Central memory CD8-positive, alpha-beta T cell (primary cell): ENCODE results near the gene MCF2L.
"Not testable (repeated sequence)": the region's sequence is repeated elsewhere in the genome, so short reads cannot be mapped to it uniquely, and the experiment has no call there.

Source experiments
- ATAC-seq: fragments of 150-1000 bp; cut with Tn5 transposase; replicated peaks from 2 replicates; pipeline ENCODE4 v1.10.0; 2022; ENCODE audit warnings: mild to moderate bottlenecking, moderate FRiP score, moderate number of reproducible peaks; ENCODE audit not compliant: poor library complexity, severe bottlenecking; ENCODE audit errors: extremely low read depth
- DNase-seq, 2 donors: peaks; one replicate each; pipeline ENCODE4 v3.0.0; 2021; ENCODE audit warnings: low spot score in 2 of 2
- H3K27ac Mint-ChIP-seq: one replicate; pipeline ENCODE4 v1.8.0; 2022; ENCODE audit warnings: low read depth, mild to moderate bottlenecking, moderate library complexity, mixed read lengths
- H3K27me3 Mint-ChIP-seq: one replicate; pipeline ENCODE4 v1.8.0; 2022; ENCODE audit warnings: mixed read lengths
- H3K36me3 Mint-ChIP-seq: one replicate; pipeline ENCODE4 v1.8.0; 2022; ENCODE audit warnings: mild to moderate bottlenecking, moderate library complexity, mixed read lengths; ENCODE audit not compliant: insufficient read depth
- H3K4me1 Mint-ChIP-seq: one replicate; pipeline ENCODE4 v1.8.0; 2022; ENCODE audit warnings: mixed read lengths
- H3K4me3 Mint-ChIP-seq: one replicate; pipeline ENCODE4 v1.8.0; 2022; ENCODE audit warnings: mild to moderate bottlenecking, moderate library complexity, mixed read lengths
- H3K9me3 Mint-ChIP-seq: one replicate; pipeline ENCODE4 v1.8.0; 2022; ENCODE audit warnings: mixed read lengths

MCF2L gene

DNA sequence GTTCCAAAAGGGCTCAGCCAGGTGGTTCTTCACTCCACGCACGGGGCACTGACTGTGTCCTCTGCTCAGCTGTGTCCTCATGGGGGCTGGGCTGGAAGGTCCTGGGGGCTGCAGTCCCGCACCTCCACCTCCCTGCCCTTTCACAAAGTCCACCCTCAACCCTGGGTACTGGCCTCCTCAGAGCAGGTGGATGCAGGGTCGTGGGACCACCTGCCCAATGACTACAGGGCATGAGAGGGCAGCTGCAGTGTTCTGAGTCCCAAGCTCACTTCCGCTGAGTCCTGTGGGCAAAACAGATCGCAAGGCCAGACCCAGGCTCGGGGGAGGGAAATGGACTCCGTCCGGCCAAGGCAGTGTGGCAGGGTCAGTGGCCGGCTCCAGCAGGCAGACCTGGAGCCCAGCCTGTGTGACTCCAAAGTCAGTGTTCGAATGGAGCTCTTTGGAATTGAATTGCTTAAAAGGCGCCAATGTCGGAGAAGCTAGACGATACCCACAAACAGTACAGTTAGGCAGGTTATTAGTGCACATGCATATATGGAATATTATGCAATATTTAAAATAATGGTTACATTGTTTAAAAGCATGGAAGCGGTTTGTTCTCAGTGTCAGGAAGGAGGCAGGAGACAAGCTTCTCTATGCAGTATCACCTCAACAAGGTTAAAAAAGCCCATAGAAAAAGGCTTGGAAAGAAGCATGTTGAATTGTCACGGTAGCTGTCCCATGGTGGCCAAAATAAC lies 54.8 kb downstream of the MCF2L start:
- Mint-ChIP-seq H3K4me1 (no peaks in the 10 kb centered on the region), H3K27me3 (no peaks in the 10 kb centered on the region)

DNA sequence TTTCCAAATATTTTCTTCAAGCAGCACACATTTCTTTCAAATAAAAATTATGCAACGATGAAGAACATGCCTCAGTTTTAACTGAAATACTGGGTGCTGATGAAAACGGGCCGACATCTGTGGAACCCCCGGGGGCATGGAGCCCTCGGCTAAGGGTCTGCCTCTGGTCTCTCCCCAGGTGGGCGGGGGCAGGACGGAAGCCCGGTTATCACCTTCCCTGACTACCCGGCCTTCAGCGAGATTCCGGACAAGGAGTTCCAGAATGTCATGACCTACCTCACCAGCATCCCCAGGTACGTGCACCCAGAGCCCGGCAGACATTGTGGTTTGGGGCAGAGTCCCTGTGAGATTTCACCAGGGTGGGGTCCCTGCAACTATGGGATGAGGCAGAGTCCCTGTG lies 55.5 kb downstream of the MCF2L start:
- DNase-seq: no peak
- no peaks in the 10 kb centered on the region for H3K9me3 Mint-ChIP-seq
- H3K27me3 Mint-ChIP-seq: no peaks in the 10 kb centered on the region
- H3K4me1 Mint-ChIP-seq: no peaks in the 10 kb centered on the region
- ATAC-seq: no peak
- H3K36me3 Mint-ChIP-seq: peaks cover 3% of the 10 kb centered on the region
- no peak overlapping the region for H3K27ac Mint-ChIP-seq
- no peak overlapping the region for H3K4me3 Mint-ChIP-seq

More for the DNA sequence above, 54.8 kb downstream of the MCF2L start:
- H3K27ac Mint-ChIP-seq: no peak overlapping the region
- H3K4me3 Mint-ChIP-seq: no peak overlapping the region
- peaks cover 3% of the 10 kb centered on the region for H3K36me3 Mint-ChIP-seq
- H3K9me3 Mint-ChIP-seq: no peaks in the 10 kb centered on the region
- ATAC-seq: no peak
- DNase-seq: no peak

DNA sequence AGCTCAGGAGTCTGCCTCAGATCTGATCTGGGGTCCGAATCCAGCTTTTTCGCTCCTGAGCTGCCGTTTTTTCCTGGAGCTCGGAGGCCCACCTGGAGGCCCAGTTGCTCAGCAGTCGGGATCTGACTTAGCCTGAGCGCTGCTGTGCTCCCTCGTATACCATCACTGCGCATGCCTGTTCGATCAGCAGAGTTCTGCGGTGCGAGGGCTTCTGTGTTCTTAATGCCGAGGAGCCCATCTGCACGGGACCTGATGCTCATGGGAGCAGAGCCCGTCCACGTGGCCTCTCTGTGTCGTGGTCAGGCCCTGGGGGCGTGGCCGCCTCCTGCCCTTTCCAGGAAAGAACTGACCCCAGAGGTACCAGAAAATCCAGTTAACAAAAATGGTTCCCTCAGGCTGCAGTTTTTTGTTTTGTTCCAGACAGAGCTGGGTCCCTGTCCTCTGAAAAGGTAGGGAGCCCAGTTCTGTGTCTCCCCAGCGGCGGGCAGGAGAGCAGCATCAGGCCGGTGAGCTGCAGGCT lies 57.4 kb downstream of the MCF2L start:
- H3K4me1 Mint-ChIP-seq: no peaks in the 10 kb centered on the region
- no peak overlapping the region for H3K4me3 Mint-ChIP-seq
- H3K36me3 Mint-ChIP-seq: peaks cover 2% of the 10 kb centered on the region
- DNase-seq (no peak), ATAC-seq (no peak)
- H3K27ac Mint-ChIP-seq: no peak overlapping the region
- H3K9me3 Mint-ChIP-seq: no peaks in the 10 kb centered on the region
- no peaks in the 10 kb centered on the region for H3K27me3 Mint-ChIP-seq

DNA sequence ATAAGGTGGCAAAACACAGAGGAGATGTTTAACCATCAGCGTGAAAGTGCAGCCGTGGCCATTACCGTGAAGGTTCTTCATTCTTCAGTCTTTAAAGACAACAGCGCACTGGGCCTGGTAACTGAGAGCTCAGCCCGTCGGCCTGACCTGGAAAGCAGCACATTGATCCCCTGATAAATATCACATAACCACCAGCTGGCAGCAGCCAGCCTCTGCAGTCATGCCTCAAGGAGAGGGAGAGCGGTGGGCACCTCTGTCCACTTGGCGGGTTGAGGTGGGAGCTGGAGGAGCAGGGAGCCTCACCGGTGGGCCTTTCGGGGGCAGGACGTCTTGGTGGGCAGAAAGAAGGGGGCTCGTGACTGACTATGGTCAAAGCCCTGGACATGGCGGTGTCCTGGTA lies 58.1 kb downstream of the MCF2L start:
- DNase-seq (no peak), ATAC-seq (no peak)
- Mint-ChIP-seq H3K9me3 (no peaks in the 10 kb centered on the region), H3K36me3 (peaks cover 2% of the 10 kb centered on the region), H3K27ac (no peak overlapping the region), H3K4me3 (no peak overlapping the region), H3K4me1 (no peaks in the 10 kb centered on the region), H3K27me3 (no peaks in the 10 kb centered on the region)

DNA sequence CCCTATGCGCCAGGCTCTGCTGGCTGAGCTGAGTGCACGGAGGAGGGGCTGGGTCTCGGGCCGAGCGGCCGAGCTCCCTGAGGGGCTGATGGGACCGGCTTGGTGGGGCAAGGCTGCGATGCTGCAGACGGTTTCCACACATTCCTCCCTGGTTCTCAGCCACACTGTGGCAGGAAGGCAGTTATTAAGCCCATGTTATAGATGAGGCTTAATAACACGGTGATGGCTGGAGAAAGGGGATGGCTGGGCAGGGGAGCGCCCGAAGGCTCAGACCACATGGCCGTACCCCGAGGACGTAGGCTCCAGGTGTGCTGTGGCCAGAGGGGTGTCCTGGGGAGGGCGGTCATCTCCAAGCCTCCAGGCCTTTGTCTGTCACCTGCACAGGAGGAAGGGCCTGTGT lies 58.6 kb downstream of the MCF2L start:
- no peak for ATAC-seq
- H3K27me3 Mint-ChIP-seq: no peaks in the 10 kb centered on the region
- no peaks in the 10 kb centered on the region for H3K9me3 Mint-ChIP-seq
- no peak overlapping the region for H3K4me3 Mint-ChIP-seq
- no peak overlapping the region for H3K27ac Mint-ChIP-seq
- H3K4me1 Mint-ChIP-seq: no peaks in the 10 kb centered on the region
- peaks cover 2% of the 10 kb centered on the region for H3K36me3 Mint-ChIP-seq
- no peak for DNase-seq

DNA sequence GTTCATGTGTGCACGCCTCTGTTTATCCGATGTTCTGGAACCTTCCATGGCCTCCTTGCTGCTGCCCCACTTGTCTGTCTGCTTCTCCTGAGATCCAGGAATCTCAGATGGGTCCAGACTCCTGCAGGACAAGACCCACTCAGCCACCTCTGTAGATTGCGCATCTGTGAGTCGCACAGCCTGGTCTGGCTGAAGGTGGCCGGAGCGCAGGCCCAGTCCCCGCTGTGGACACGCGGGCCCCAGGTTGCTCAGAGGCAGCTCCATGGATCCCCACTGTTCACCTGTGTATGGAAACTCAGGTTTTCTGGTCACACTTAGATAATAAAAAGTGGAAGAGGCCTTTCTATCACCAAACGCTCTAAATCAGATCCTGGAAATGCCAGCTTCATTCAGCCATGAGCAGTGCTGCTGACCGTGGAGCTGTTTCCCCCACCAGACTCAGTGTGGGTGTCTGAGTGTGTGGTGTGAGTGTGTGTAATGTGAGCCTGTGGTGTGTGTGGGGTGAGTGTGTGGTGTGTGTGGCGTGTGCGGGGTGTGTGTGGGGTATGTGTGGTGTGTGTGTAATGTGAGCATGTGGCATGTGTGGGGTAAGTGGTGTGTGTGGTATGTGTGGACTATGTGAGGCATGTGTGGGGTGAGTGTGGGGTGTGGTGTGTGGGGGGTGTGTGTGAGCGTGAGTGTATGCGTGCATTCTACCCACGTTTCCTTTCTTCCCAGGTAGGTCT lies 59.5 kb downstream of the MCF2L start:
- Mint-ChIP-seq H3K4me1 (no peaks in the 10 kb centered on the region), H3K9me3 (no peaks in the 10 kb centered on the region), H3K4me3 (no peak overlapping the region), H3K36me3 (peaks cover 2% of the 10 kb centered on the region), H3K27me3 (no peaks in the 10 kb centered on the region), H3K27ac (no peak overlapping the region)
- no peak for ATAC-seq
- no peak for DNase-seq

DNA sequence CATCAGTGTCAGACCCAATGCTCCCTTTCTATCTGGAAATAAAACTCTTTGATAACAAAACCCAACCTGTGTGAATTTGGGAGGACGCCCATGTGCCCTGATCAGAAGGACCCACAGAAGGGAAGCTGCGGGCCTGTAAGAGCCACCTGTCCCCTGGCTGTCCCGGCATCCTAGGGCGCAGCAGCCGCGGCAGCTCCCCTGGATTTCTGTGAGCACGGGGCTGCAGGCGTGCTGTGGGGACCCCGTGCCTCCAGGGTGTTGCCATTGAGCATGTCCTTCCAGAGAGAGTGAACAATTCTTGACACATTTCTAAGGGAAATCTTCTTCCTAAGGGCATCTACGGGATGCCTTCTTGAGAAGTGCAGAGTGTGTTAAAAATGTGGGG lies 60.0 kb downstream of the MCF2L start:
- Mint-ChIP-seq H3K27ac (peak overlapping the region; percentile 51), H3K4me3 (no peak overlapping the region), H3K36me3 (no peaks in the 10 kb centered on the region), H3K4me1 (no peaks in the 10 kb centered on the region), H3K9me3 (no peaks in the 10 kb centered on the region), H3K27me3 (no peaks in the 10 kb centered on the region)
- ATAC-seq (no peak), DNase-seq (no peak)

DNA sequence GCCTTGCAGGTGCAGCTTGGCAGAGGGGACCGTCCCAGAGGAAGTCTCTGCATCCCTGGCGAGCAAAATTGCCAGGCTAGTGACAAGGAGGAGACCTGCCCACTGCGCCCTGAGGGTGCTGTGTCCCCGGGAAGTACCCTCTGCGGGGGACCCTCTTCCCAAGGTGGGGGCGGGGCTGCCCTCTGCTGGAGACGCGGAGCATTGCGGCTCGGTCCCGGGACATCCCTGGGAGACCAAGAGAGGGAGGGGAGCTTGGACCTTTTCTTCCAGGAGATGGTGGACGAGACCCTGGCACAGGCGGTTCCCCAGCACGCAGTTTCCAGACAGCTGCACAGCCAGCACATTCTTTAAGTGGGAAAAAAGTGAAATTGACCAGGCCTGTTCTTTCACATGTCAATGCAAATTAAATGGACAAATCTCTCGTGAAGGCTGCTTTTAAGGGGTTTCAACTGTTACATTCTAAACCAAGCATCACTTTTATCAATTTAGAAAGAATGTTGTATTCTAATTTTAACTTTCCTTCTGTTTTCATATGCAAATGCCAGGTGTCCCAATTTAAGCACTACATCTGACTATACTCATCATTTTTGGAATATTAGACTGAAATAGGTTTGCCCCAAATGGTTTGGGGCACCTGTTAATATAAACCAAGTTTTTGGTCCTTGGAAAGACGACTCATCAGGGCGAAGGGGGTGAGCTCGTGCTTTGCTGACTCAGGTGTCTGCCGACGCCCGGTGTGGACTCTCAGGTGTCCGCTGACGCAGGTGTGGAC lies 60.7 kb downstream of the MCF2L start:
- no peak for ATAC-seq
- Mint-ChIP-seq H3K4me1 (no peaks in the 10 kb centered on the region), H3K36me3 (no peaks in the 10 kb centered on the region), H3K9me3 (no peaks in the 10 kb centered on the region), H3K4me3 (no peak overlapping the region), H3K27ac (peak overlapping the region; percentile 51), H3K27me3 (no peaks in the 10 kb centered on the region)
- DNase-seq: peak in 1 of 2 donors; percentile 23

DNA sequence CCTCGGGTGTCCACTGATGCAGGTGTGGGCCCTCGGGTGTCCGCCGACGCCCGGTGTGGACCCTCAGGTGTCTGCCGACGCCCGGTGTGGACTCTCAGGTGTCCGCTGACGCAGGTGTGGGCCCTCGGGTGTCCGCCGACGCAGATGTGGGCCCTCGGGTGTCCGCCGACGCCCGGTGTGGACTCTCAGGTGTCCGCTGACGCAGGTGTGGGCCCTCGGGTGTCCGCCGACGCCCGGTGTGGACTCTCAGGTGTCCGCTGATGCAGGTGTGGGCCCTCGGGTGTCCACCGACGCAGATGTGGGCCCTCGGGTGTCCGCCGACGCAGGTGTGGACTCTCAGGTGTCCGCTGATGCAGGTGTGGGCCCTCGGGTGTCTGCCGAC lies 61.2 kb downstream of the MCF2L start:
- H3K36me3 Mint-ChIP-seq, H3K4me1 Mint-ChIP-seq, H3K27me3 Mint-ChIP-seq, H3K4me3 Mint-ChIP-seq, H3K9me3 Mint-ChIP-seq, DNase-seq, ATAC-seq, H3K27ac Mint-ChIP-seq: not testable (repeated sequence)

DNA sequence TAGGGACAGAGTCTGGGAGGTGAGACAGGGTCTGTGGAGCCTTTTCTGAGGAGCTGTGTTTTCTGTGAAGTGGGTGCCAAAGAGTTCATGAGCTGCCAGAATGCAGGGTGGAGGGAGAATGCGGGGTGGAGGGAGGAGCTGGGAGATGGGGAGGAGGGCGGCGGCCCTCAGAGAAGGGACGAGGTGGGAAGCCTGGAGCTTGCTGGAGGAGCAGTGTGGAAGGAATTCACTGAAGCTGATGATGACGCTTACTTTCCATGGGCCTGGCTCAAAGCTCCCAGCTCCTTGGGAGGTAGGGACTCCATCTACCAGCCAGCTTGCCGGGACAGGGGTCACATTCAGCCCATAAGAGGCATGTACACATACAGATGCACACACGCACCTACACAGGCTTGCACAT lies 62.5 kb downstream of the MCF2L start:
- Mint-ChIP-seq H3K27ac (peak overlapping the region; percentile 17), H3K36me3 (no peaks in the 10 kb centered on the region), H3K9me3 (no peaks in the 10 kb centered on the region), H3K27me3 (no peaks in the 10 kb centered on the region), H3K4me1 (no peaks in the 10 kb centered on the region), H3K4me3 (no peak overlapping the region)
- ATAC-seq (no peak), DNase-seq (no peak)

GRCh38 chr13:113032291-113032690 lies 63.3 kb downstream of the MCF2L start:
- Mint-ChIP-seq H3K9me3 (no peaks in the 10 kb centered on the region), H3K27me3 (no peaks in the 10 kb centered on the region), H3K4me1 (no peaks in the 10 kb centered on the region), H3K4me3 (no peak overlapping the region), H3K27ac (no peak overlapping the region), H3K36me3 (no peaks in the 10 kb centered on the region)
- DNase-seq: no peak
- no peak for ATAC-seq

DNA sequence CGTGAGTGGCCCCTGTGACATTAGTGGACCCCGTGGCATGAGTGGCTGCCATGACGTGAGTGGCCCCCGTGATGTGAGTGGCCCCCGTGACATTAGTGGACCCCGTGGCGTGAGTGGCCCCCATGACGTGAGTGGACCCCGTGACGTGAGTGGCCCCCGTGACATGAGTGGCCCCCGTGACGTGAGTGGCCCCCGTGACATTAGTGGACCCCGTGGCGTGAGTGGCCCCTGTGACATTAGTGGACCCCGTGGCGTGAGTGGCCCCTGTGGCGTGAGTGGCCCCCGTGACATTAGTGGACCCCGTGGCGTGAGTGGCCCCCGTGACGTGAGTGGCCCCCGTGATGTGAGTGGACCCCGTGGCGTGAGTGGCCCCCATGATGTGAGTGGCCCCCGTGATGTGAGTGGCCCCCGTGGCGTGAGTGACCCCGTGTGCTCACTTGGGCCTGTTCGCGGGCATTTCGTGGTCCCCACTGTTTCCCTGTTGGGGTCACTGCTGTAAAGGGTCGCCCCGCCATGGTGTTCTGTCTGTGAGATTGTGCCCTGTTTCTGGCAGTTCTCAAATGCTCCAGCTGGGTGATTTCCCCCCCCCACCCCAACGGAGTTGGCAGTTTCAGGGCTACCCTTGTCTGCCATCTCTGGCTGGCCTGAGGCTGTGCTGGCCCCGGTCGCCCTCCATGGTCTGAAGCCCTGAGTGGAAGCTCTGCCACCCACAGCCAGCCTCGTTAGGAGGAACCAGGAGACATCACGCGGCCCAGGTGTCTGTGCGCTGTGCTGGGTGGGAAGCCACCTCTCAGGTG lies 64.2 kb downstream of the MCF2L start:
- Mint-ChIP-seq H3K27ac (no peak overlapping the region), H3K9me3 (no peaks in the 10 kb centered on the region), H3K27me3 (no peaks in the 10 kb centered on the region), H3K4me3 (no peak overlapping the region), H3K4me1 (no peaks in the 10 kb centered on the region), H3K36me3 (no peaks in the 10 kb centered on the region)
- ATAC-seq (no peak), DNase-seq (no peak)
